NCI-H1092 treated with DMSO at 0.1 percent for 48 hours (cell line): ENCODE results near the gene CACNA2D2.

Source experiments
- DNase-seq: peaks from one replicate; lab custom pipeline; 2025; lab: John Stamatoyannopoulos, UW

CACNA2D2 gene

DNA sequence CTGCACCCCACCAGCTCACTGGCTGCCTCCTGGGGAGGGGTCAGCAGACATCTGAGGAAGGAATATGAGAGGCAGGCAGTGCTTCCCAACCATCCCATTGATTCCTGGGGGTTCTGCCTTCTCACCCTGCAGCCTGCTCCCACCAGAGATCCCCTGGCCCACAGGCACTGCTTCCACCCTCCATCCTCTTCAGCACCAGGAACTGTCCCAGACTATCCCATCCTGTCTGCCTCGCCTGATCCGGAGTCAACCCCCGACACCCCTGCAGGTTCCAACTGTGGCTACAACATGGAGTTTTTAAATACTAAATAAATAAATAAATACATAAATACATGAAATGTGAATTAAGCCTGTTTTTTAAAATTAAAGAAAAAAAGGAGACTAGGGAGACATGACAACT, 43.6 kb downstream of the CACNA2D2 start:
- no peak for DNase-seq

DNA sequence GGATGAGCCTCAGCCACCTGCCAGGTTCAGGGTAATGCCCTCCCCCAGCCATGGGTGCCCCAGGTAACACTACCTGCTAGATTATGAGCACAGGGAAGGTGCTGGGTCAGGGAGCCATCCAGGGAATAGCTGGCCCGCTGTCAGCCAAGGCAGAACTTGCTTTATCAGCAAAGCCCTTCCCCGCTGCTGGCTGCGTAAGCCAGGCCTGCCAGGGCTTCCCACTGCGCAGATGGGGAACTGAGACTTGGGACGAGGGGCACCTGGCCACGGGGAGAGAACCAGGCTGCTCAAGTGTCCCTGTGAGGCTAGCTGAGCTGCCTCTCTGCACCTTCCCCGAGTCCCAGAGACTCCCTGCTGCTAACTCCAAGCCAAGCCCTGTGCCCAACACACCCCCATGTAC, 45.4 kb downstream of the CACNA2D2 start:
- DNase-seq = no peak

DNA sequence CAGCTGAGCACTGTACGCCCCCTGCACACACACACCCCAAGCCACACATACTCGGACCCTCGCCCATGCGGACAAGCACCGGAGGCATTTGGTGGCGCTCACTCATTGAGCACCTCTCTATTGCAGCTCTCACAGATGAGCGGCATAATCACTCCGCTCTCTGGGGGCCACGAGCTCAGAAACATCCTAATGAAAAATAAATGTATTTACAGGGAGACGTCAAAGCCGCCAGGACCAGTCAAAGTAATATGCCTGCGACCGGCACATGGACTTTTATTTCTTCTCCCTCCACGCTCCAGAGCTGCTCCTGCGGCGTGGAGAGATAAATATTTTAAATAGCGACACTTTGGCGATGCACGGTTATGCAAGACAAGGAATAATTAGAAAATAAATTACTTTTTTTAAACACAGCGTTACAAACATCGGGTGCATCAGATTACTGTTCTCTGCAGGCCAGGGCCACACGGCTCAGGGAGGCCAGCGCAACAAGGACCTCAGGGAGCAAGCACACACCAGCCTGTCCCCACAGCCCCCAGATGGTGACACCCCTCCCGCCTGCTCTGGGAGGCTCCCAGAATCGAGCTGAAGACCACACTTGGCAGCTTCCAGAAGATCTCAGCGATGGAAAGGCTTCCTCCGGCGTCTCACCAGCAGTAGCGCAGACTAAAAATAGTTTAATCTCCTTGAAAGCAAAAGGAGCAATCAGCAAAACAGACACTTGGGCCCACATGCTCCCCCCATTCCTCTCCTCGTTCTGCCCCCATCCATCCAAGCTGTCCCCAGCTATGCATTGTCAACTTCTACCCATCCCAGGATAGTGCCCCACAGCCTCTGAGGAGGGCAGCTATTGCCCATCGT, 48.0 kb downstream of the CACNA2D2 start:
- no peak for DNase-seq

DNA sequence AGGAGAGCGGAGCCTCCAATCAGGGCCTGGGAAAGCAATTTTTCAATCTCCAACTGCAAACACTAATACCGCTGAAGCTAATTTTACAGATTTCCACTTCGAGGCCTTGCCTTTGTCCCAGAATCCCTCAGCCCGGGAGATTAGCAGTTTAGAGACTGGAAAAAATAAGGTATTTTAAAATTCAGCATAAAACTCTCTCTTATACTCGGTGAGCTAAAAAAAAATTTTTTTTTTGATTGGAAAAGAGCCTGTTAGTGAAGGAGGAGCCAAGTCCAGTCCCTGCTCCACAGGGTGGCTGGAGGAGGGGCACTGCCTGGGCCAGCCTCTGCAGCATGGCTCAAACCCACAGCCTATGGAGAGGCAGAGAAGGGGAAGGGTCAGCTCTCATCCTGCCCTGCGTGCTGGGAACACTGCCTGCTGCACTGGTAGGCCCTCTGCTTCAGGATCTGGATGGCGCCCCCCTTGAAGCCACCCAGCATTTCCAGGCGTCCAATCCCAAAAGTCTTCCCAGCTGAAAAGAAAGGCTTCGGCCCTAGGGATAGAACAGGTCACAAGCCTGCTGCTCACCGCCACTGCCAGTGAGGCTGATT, 48.9 kb downstream of the CACNA2D2 start:
- no peak for DNase-seq

DNA sequence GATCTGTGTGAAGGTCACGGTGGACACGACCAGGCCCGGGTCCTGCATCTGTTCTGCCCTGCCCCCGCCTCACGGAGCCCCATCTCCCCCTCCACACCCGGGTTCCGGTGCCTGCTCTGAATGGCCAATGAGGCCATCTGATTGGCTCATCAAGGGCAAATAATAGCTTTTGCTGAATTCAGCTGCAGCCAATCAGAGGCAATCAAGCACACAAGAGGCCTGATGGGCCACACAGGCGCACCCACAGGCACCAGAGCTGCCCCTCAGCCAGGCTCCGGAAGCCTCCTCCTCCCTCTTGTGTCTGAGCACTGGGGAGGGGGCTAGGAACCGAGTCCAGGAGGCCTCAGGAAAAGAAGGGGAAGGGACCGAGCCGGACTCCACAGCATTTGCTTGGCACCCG, 49.5 kb downstream of the CACNA2D2 start:
- no peak for DNase-seq

DNA sequence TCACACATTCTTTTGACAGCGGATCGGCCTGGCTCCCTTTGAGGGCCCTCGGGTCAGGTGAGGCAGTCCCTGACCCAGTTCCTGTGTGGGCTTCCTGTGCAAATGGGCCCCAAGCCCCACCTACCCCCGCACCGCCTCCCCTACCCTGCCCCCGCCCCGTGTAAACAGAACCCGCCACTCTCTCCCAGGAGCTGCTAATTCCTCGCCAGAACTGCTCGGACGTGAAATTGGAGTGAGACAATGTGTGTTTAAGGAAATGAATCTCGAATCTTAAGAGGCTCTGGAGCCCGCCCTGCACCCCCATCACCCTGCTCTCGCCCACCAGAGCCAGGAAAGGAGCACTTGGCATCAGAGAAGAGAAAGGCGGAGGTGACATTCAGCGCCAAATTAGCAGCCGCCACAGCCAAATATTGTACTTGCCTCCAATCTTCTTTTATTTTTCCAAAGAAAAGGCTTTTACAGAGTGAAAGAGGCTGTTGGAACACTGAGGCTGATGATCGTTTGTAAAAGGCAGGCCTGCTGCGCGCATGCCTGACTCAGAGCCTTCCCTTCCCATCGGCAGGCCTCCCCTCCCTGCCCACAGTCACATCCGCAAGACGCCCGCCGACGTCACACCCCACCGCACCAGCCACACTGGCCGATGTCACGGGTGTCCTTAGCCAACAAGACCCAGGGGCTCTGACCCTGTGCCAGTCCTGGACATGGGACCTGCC, 53.1 kb downstream of the CACNA2D2 start:
- peak; percentile 56 for DNase-seq

DNA sequence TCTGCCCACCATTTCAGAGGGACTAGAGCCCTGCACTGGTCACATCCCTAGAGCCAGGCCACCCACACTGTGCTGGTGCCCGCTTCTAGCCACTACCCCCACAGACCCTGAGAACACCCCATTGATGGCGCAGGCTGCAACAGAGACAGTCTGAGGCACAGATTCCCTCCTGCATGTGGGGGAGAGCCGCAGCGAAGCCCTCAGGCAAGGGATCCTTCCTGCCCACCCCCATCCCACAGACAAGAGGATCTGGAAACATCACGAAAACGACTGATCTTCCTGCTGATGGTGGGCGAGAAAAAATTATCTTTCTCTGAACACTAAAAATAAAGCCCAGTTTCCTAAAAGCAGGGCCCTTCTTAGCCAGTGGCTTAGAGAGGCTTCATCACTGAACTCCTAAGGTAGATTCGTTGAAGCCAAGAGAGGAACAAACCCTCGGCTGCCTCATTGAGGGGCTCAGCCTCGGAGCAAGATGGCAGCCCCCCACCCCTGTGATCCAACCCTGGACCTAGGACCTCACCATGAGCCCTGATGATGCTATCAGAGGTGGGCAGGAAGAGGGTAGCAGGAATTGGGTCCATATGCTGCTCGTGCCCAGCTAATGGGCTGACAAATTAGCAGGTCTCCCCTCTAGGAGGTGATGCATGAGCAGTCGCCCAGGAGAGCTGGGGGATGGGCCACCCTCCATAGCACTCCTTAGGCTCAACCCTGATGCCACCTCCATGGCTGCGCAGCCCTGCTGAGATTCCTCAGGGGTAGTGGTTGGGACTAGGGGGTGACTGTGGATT, 54.5 kb downstream of the CACNA2D2 start:
- DNase-seq = no peak

DNA sequence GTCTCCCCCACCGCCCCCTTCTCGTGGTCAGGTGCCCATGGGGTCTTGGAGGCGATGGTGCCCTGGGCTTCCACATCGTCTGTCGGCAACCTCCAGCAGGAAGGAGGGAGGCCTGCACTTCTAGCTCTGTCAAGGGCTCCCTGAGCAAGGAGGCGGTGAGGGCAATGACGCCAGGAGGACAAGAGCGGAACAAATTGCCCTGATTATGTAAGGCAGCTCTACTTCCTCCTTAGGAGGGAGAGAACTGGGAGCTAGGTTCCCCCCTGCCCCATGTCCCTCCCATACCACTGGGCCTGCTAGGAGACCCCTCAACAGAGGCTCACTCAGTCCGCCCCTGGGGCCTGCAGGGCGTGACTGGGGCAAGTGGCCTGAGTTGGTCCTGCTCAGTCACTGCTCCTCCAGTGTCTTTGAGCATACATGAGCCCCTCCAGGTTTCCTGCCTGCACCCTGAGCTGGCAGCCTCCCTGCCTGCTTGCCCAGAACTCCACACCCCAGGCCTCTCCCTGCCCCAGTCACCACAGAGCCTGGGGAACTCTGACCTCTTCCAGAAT, 56.1 kb downstream of the CACNA2D2 start:
- DNase-seq = no peak

DNA sequence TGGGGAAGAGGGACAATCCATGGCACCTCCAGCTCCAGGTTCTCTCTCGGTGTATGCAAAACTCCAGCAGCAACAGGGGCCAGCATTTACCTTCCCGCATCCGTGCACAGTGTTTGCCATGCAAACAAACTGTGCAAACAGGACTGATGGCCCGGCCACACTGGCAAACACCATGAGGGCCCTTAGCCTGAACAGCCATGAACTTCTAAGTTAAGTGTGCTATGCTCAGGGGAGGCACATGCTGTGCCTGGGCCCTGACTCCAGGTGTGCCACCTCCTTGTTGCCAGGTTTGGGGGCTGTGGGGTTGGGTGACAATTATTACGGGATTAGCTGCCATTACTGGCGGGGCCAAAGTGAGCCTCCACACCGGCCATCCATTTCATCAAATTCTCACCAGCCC, 57.5 kb downstream of the CACNA2D2 start:
- DNase-seq = peak; percentile 83

DNA sequence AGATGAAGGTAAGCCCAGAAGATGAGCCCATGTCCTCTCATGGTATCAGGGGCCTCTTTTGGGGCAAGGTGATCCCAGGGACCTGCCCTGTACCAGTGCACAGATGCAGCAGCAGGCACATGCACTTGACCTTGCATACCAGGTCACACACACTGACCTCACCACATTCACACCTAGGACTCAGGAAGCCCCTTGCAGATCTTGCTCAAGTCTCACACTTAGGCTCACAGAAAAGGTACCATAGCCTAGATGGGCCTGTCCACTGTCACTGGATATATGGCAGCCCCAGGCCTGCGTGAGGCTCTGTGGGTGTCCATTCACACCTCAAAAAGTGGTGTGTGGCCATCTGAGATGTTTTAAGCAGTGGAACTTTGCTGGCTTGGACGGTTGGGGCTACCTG, 58.7 kb downstream of the CACNA2D2 start:
- no peak for DNase-seq

DNA sequence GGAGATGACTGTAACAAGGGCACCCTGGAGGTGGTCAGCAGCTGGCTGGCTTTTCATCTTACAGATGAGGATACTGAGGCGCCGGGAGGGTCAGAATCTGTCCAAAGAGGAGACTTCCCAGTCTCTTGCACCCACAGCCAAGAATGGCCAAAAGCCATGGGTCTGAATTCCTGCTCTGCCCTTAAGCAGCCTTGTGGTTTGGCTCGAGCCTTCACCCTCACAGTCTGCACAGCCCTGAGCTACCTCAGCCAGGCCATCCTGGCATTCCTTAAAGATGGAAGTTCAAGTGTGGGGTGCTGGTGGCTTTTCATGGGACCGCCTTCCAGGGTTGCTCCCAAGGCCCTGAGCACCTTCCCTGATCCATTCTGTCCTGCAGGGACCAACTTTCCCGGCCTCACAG, 59.2 kb downstream of the CACNA2D2 start:
- no peak for DNase-seq

DNA sequence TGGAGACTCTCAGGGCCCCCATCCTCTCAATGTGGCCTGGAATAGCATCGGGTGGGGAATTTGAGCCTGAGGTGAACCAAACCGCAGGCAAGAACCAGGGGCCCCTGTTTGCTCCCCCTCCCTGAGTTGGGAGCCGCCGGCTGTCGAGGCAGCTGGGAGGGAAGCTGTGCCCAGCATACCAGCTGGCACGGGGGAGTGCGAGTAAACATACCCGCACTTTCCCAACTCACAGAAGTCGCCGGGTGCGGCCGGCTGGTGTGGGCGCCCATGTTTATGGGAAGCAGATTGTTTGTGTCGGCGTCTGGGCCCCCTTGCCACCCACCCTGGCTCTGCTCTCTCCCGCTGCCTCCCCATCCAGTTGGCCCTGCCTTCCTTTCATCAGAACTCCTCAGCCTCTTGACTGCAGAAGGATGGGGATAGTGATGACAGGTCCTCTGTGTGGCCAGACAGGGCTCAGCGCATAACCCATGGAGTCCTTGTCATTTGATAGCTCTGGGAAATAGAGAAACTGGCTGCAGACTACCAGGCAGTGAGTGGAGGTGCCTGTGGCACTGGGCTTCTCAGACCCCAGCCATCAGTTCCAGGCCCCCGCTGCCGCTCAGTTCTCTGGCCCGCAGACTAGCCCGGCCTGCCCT, 60.4 kb downstream of the CACNA2D2 start:
- DNase-seq = peak; percentile 66

DNA sequence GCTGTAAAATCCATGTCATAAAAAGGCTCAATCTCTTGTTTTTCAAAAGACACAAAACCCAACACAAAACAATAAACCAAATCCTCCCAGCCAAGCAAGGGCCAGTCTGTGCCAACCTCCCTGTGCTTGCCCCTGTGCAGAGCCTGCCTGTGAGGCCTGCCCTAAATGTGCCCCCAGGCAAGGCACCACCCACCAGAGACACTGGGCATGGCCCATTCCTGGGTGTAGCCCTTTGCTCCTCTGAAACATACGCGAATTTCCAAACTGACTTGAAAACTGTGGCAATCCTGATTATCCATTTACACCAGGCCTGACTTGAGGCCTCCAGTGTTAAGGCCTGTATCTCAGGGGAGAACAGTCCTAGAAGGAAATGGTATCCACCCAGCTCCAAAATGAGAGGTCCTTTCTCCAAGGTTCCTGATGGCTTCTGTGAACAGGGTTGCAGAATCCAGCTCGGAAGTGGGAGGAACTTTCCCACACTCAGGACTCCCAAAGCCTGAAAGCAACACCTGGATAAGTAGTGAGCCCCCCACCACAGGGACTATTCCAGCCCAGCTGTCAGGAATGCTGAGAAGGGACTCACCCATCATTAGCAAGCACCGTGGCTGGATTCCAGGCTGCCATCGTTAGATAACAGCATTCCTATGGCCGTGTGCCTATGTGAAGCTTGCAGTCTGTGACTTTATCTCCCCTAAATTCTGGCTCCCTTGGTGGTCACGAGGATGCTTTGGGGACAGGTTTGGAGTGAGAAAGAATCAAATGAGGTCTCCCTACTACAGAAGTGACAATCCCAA, 61.8 kb downstream of the CACNA2D2 start:
- no peak for DNase-seq

DNA sequence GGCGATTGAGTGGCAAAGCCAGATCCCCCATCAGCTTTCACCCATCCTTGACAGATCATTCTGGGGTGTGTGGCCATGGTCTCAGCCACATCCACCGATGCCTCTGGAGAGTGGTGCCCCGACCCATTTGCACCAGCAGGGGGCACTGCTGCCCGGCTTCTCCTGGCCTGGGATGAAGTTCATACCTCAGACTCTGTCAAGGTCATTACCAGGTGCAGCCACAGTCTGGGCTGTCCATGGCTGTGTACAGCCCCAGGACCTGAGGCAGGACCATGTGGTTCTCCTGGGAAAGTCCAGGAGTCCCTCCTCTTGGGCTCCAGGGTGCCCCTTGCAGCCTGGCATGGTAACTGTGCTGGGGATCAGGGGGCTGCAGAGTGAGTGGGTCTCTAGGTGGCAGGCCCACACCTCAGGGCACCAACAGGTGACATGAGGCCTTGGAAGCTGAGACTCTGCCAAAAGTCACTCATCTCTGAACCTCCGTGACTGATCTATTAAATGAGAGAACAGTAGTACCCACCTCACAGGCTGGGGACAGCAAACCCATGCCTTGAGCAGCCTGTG, 67.2 kb downstream of the CACNA2D2 start:
- peak; percentile 18 for DNase-seq

DNA sequence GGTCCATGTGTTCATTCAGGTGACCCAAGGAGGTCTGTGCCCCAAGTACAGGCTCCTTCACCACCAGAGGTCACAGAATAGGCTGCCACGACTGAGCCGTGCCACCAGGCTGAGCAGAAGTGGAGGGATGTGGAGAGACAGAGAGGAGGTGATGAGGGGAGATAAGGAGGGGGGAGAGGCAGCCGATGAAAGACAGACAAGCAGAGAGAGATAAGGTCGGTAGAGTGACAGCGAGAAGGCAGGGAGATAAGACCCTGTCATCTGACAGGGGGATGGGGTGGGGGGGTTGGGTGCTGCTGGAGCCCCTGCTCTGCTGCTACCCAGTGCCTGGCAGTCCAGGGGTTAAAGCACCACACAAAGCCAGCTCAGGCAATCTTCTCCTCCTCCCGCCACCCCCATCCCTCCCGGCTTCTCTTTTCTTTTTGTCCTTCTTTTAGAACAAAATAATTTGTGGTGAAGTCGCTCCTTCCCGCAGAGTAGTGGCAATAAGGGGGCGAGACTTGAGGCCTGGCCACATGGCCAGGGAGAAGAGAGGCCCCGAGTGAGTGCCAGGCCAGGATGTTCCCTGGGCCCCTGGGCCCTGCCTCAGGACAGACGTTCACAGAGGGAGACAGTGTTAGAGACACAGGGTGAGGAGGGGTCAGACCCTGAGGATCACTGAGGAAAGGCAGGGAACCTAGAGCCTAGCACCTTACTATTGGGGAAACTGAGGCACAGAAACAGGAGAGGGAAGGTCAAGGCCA, 67.9 kb downstream of the CACNA2D2 start:
- no peak for DNase-seq

DNA sequence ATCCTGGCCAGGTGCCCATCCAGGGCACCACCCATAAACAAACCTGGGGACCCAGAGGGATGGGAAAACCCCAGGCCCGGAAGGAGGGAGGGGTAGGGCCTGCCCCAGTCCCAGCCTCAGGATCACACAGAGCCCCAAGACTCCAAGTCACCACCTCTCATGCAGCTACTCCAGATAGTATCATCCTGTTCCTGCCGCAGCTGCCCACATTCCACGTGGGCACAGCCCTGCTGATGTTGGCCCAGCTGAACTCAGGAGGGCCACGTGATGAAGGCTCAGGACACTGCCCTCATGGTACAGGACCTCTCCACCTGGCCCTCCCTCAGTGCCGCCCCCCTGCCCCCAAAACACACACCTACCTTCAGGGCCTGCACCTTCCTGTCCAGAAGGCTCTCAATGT, 69.5 kb downstream of the CACNA2D2 start:
- DNase-seq = no peak

DNA sequence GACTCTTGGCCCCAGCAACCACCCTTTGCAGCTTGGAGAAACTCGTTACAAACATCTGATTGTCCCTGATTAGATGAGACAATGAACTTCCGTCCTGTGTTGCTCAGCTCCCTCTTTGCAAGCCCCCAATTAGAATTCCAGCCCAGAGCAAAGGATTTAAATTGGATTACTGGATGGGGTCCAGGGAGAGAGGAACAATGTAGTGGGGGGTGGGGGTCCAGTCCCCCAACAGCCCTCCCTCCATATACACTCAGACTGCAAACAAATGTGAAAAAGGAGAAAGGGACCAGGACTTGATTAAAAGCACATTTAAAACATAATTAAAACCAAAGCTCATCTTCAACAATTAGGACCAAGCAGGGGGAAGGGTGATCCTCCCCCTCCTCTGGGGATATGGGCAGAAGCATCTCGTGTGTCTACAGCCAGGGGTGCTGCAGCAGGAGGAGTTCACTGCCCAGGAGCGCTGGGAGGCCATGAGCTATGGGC, 72.4 kb downstream of the CACNA2D2 start:
- DNase-seq = no peak

DNA sequence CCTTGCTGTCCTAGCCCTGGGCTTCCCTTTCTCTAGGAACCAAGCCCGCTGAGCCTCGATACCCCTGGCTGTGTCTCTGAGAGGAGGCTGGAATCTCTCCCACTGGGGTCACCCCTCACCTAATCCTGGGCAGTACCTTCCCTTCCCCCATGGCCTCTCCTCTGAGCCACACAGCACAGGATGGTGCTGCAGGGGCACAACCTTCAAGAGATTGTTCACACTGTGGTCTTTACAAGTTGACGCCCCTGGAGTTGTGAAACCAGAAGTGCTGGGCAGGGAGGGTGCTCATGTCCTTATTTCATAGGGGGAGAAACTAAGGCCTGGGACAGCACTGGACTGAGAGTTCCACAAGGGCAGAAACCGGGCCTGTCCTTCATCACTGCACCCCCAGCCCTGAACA, 73.2 kb downstream of the CACNA2D2 start:
- DNase-seq = no peak

DNA sequence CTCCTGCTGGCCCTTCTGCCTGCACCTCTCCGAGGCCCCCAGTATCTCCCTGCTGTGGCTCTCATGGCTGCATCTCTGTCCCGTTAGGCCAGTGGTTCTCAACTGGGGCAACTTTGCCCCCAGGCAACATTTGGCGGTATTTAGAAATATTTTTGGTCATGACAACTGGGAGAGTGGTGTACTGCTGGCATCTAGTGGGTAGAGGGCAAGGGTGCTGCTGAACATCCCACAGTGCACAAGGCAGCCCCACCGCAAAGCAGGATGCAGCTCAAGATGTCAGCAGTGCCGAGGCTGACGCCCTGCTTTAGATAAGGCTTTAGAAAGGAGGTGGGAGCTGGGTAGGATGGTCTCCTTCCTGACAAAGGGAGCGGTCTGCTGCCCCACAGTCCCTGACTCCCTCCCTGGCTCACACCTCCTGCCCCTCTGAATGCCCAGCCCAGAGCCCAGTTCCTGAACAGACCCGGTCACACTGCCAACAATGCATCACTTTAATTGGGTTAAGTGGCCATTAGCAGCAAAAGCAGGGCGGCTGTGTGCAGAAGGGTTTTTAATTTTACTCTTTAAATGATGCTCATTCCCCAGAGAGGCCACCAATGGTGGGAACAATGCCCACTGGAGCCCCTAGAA, 75.3 kb downstream of the CACNA2D2 start:
- DNase-seq = peak; percentile 74
